ENCODE measurements around the gene SP140. TPM values are rescaled to one million over a fixed set of nuclear protein-coding genes. Genes with fewer than 3 reads are reported as not detected.
A peak's percentile ranks its signal among the peaks of the same experiment; 100 is the strongest.

SP140 gene
- total and polyA plus RNA-seq, 9 of the 15 experiments (the other 6 are each of a cell fraction or from before 2014, with no cell fraction given) = 0.04 to 1.1 (median 0.57) TPM; not detected in 1

DNA sequence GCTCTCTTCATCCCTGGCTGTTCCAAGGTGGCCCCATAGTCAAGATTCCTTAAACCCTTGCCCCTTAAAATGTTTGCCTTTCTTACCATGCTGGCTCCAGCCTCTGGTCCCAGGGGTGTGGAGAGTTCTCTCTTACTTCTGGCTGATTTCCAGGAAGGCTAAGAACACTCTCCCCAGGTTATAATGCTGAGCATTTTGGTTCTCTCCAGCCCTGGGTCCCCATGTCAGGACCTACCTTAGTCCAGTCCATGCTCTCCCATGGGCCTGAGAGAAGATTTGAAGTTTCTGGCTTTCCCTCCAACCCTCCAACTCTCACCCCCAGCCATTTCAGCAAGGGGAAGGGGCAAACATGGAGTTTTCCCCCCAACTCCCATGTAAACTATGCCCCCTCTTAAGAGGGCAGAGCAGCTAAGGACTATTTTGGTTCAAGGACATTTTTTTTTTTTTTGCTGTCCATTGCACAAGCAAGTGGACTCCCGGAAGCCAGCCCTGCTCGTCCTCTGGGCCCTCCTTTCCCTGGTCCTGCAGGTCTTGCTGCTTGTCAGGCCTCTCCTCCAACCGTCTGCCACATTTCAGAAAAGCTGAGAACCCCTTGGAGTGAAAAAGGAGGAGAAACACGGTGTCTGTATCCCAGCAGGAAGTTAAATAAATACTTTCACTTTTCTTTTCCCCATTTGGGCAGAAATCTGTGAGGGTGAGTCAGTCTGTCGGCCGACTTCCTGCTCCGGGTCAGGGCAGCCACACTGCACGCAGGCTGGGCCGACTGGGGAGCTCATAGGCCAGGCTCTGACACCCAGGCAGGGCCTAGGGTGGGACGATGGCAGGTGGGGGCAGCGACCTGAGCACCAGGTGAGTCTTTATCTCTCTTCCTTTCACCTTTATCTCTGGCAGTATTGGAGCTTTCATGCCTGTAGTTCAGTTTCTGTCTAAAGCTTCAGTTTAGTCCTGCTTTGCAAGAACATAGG lies 101.2 kb downstream of the SP140 start, which contains the start of gene SP140L (continued):
- TF ChIP-seq, protein P1, sequence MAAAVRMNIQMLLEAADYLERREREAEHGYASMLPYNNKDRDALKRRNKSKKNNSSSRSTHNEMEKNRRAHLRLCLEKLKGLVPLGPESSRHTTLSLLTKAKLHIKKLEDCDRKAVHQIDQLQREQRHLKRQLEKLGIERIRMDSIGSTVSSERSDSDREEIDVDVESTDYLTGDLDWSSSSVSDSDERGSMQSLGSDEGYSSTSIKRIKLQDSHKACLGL (CRISPR knock-in tag; IDR thresholded peaks at IDR 0.05; ENCODE audit: borderline replicate concordance, poor library complexity, severe bottlenecking) = no peak
- TF ChIP-seq BRCA1 (IDR thresholded peaks at IDR 0.05) = no peak
- no peak for TF ChIP-seq BRCA1 (CRISPR knock-in tag; IDR thresholded peaks at IDR 0.05)
- TF ChIP-seq CREM (IDR thresholded peaks at IDR 0.05; ENCODE audit: low read depth) = 0 out of 2 replicates have a peak, but pooled peaks have one; percentile 5
- 0 out of 2 replicates have a peak, but pooled peaks have one; percentile 43 for TF ChIP-seq SMAD4 (CRISPR knock-in tag; conservative IDR thresholded peaks at IDR 0.05)
- 0 out of 2 replicates have a peak, but pooled peaks have one; percentile 23 for TF ChIP-seq ZNF384 (IDR thresholded peaks at IDR 0.05; ENCODE audit: low read depth, low read length)
- no peak for TF ChIP-seq SOX6 (IDR thresholded peaks at IDR 0.05)
- TF ChIP-seq ZNF311 (CRISPR knock-in tag; IDR thresholded peaks at IDR 0.05) = no peak
- TF ChIP-seq KLF13 (tag; IDR thresholded peaks at IDR 0.05; ENCODE audit: borderline replicate concordance, low read depth) = no peak
- TF ChIP-seq TRIM24 (IDR thresholded peaks at IDR 0.05) = no peak
- TF ChIP-seq KHSRP (IDR thresholded peaks at IDR 0.05) = no peak
- peak; percentile 45 for TF ChIP-seq PHF20 (IDR thresholded peaks at IDR 0.05; ENCODE audit: partially characterized antibody)
- TF ChIP-seq ZNF274 (IDR thresholded peaks at IDR 0.05; ENCODE audit: borderline replicate concordance, low read depth, low read length) = no peak
- TF ChIP-seq CXXC5 (CRISPR knock-in tag; IDR thresholded peaks at IDR 0.05) = peak; percentile 32
- TF ChIP-seq U2AF1 (optimal IDR thresholded peaks at IDR 0.05; ENCODE audit: low read depth, low read length) = no peak
- TF ChIP-seq, protein P2, sequence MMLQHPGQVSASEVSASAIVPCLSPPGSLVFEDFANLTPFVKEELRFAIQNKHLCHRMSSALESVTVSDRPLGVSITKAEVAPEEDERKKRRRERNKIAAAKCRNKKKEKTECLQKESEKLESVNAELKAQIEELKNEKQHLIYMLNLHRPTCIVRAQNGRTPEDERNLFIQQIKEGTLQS (IDR thresholded peaks at IDR 0.05) = peak; percentile 78
- TF ChIP-seq, protein P2 (CRISPR knock-in tag; conservative IDR thresholded peaks at IDR 0.05) = no peak
- no peak for TF ChIP-seq ZNF408 (CRISPR knock-in tag; IDR thresholded peaks at IDR 0.05; ENCODE audit: low read depth)
- TF ChIP-seq TAF1 (IDR thresholded peaks at IDR 0.05; ENCODE audit: control insufficient read depth, extremely low read depth, insufficient read depth, low read length, severe bottlenecking) = peak; percentile 58
- TF ChIP-seq, protein P3, sequence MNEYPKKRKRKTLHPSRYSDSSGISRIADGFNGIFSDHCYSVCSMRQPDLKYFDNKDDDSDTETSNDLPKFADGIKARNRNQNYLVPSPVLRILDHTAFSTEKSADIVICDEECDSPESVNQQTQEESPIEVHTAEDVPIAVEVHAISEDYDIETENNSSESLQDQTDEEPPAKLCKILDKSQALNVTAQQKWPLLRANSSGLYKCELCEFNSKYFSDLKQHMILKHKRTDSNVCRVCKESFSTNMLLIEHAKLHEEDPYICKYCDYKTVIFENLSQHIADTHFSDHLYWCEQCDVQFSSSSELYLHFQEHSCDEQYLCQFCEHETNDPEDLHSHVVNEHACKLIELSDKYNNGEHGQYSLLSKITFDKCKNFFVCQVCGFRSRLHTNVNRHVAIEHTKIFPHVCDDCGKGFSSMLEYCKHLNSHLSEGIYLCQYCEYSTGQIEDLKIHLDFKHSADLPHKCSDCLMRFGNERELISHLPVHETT (CRISPR knock-in tag; conservative IDR thresholded peaks at IDR 0.05 in 1 of 2, IDR thresholded peaks at IDR 0.05 in 1 of 2) = no peak
- TF ChIP-seq MYC (IDR thresholded peaks at IDR 0.05; ENCODE audit: low read depth, low read length) = peak; percentile 53; the same call in 1 of the 2 replicates
- TF ChIP-seq MYC (CRISPR knock-in tag; IDR thresholded peaks at IDR 0.05; ENCODE audit: borderline replicate concordance, low read depth) = no peak
- no peak for TF ChIP-seq KAT2B (IDR thresholded peaks at IDR 0.05; ENCODE audit: low read depth, low read length)
- no peak for TF ChIP-seq NR4A1 (CRISPR knock-in tag; IDR thresholded peaks at IDR 0.05)
- TF ChIP-seq NR4A1 (tag; IDR thresholded peaks at IDR 0.05) = no peak
- TF ChIP-seq MBD2 (IDR thresholded peaks at IDR 0.05; ENCODE audit: borderline replicate concordance, low read depth) = no peak
- peak; percentile 78 for TF ChIP-seq POLR2G (IDR thresholded peaks at IDR 0.05; ENCODE audit: low read depth, low read length)
